Measurements from ENCODE around the gene SPATA1. TPM values are rescaled to one million over a fixed set of nuclear protein-coding genes. Genes with fewer than 3 reads are reported as not detected.

Gene SPATA1
- total and polyA plus RNA-seq, 2 donors (not counting 1 experiment from before 2014, with no cell fraction given) = 0.73 to 8.6 TPM

GRCh38 chr1:84611091-84611490 is 104.9 kb downstream of the SPATA1 start:
- Histone ChIP-seq H2AFZ (ENCODE audit: insufficient read depth, low read depth, low read length, poor library complexity, severe bottlenecking) (no peak overlapping the region), H3K4me2 (replicated peaks; ENCODE audit: low read depth, low read length, poor library complexity, severe bottlenecking) (no peak overlapping the region), H3K9ac (ENCODE audit: low read length) (no peak overlapping the region), H4K20me1 (ENCODE audit: control insufficient read depth, insufficient read depth, low read length, poor library complexity, severe bottlenecking) (no peaks in the 10 kb centered on the region), H3K27me3 (replicated peaks in 1 of 4; ENCODE audit: control extremely low read depth in 1 of 4, control insufficient read depth in 3 of 4, insufficient read depth in 4 of 4, low read length in 3 of 4) (peaks cover 0 to 9% (median 0%) of the 10 kb centered on the region in 4 experiments), H3K79me2 (ENCODE audit: control insufficient read depth, insufficient read depth, low read length) (no peaks in the 10 kb centered on the region), H3K4me1 (ENCODE audit: control insufficient read depth in 2 of 2, insufficient read depth in 2 of 2, low read length in 2 of 2) (no peaks in the 10 kb centered on the region), H3K27ac (ENCODE audit: low read length in 2 of 2) (no peak overlapping the region), H3K4me3 (ENCODE audit: control extremely low read depth in 1 of 5, extremely low read depth in 1 of 5, insufficient read depth in 1 of 5, low read depth in 2 of 5, low read length in 4 of 5) (no peak overlapping the region), H3K9me3 (ENCODE audit: control extremely low read depth in 1 of 3, control insufficient read depth in 2 of 3, insufficient read depth in 1 of 3, low read length in 2 of 3) (peaks cover 4 to 8% (median 8%) of the 10 kb centered on the region in 3 donors), H3K36me3 (replicated peaks in 1 of 2; ENCODE audit: control extremely low read depth in 1 of 2, control insufficient read depth in 1 of 2, extremely low read depth in 1 of 2, insufficient read depth in 2 of 2, low read length in 1 of 2) (no peaks in the 10 kb centered on the region)
- peaks cover 5% of the 10 kb centered on the region for H3K9me3 Mint-ChIP-seq (ENCODE audit: insufficient read depth)
- CTCF ChIA-PET = no interaction called here
- no peaks in the 10 kb centered on the region for H3K4me1 Mint-ChIP-seq
- no peak for DNase-seq
- ATAC-seq (ENCODE audit: low read depth) = no peak
- POLR2A ChIA-PET = no interaction called here
- TF ChIP-seq EZH2 (IDR thresholded peaks at IDR 0.05; ENCODE audit: borderline replicate concordance, insufficient read depth, low read depth, low read length, poor library complexity, severe bottlenecking) = no peak
- TF ChIP-seq CTCF (IDR thresholded peaks at IDR 0.05) = no peak
- intact Hi-C loops (cut with micrococcal nuclease) = no loop called here
- no CpG with 5 or more reads among the region's 1 CpG for WGBS (ENCODE audit: insufficient coverage)
- H3K4me3 Mint-ChIP-seq = no peak overlapping the region
- no peak overlapping the region for H3K27ac Mint-ChIP-seq
- no peaks in the 10 kb centered on the region for H3K27me3 Mint-ChIP-seq

GRCh38 chr1:84611796-84612195 is 105.6 kb downstream of the SPATA1 start:
- no peaks in the 10 kb centered on the region for H3K4me1 ChIP-seq (ENCODE audit: control insufficient read depth in 2 of 2, insufficient read depth in 2 of 2, low read length in 2 of 2)
- no peak overlapping the region for H2AFZ ChIP-seq (ENCODE audit: insufficient read depth, low read depth, low read length, poor library complexity, severe bottlenecking)
- ChIA-PET CTCF (interaction anchor here (0.6 to 0.9 kb wide), 3 partner anchors 13 to 346 kb away, joined by 3 to 5 read pairs (median 3); no protein-coding TSS in a partner anchor), POLR2A (no interaction called here)
- no peak overlapping the region for H3K4me2 ChIP-seq (replicated peaks; ENCODE audit: low read depth, low read length, poor library complexity, severe bottlenecking)
- TF ChIP-seq EZH2 (IDR thresholded peaks at IDR 0.05; ENCODE audit: borderline replicate concordance, insufficient read depth, low read depth, low read length, poor library complexity, severe bottlenecking) = no peak
- TF ChIP-seq CTCF (IDR thresholded peaks at IDR 0.05) = no peak
- H3K4me3 ChIP-seq (ENCODE audit: control extremely low read depth in 1 of 5, extremely low read depth in 1 of 5, insufficient read depth in 1 of 5, low read depth in 2 of 5, low read length in 4 of 5) = no peak overlapping the region
- H3K9me3 ChIP-seq (ENCODE audit: control extremely low read depth in 1 of 3, control insufficient read depth in 2 of 3, insufficient read depth in 1 of 3, low read length in 2 of 3) = peaks cover 1 to 8% (median 2%) of the 10 kb centered on the region in 3 donors
- H3K36me3 ChIP-seq (replicated peaks in 1 of 2; ENCODE audit: control extremely low read depth in 1 of 2, control insufficient read depth in 1 of 2, extremely low read depth in 1 of 2, insufficient read depth in 2 of 2, low read length in 1 of 2) = no peaks in the 10 kb centered on the region
- H4K20me1 ChIP-seq (ENCODE audit: control insufficient read depth, insufficient read depth, low read length, poor library complexity, severe bottlenecking) = no peaks in the 10 kb centered on the region
- no peak for DNase-seq
- no peak for ATAC-seq (ENCODE audit: low read depth)
- intact Hi-C loops (cut with micrococcal nuclease) = no loop called here
- peaks cover 0 to 4% (median 0%) of the 10 kb centered on the region in 4 experiments for H3K27me3 ChIP-seq (replicated peaks in 1 of 4; ENCODE audit: control extremely low read depth in 1 of 4, control insufficient read depth in 3 of 4, insufficient read depth in 4 of 4, low read length in 3 of 4)
- no peak overlapping the region for H3K9ac ChIP-seq (ENCODE audit: low read length)
- H3K4me1 Mint-ChIP-seq = no peaks in the 10 kb centered on the region
- H3K27ac ChIP-seq (ENCODE audit: low read length in 2 of 2) = no peak overlapping the region
- no peaks in the 10 kb centered on the region for H3K79me2 ChIP-seq (ENCODE audit: control insufficient read depth, insufficient read depth, low read length)
- 48% methylated on average over 2 of the region's 3 CpGs for WGBS (ENCODE audit: insufficient coverage)
- no peak overlapping the region for H3K4me3 Mint-ChIP-seq
- H3K9me3 Mint-ChIP-seq (ENCODE audit: insufficient read depth) = peaks cover 2% of the 10 kb centered on the region
- H3K27me3 Mint-ChIP-seq = no peaks in the 10 kb centered on the region
- no peak overlapping the region for H3K27ac Mint-ChIP-seq

All from B cell (primary cell).